Activated CD8-positive, alpha-beta memory T cell treated with anti-CD3 and anti-CD28 coated beads for 24 hours (primary cell): ENCODE data around the gene TSPAN18.
A peak's percentile ranks its signal among the peaks of the same experiment; 100 is the strongest.

ENCODE experiments used
- DNase-seq: peaks from one replicate; pipeline ENCODE4 v3.0.0-alpha.2; 2020

Gene TSPAN18

DNA sequence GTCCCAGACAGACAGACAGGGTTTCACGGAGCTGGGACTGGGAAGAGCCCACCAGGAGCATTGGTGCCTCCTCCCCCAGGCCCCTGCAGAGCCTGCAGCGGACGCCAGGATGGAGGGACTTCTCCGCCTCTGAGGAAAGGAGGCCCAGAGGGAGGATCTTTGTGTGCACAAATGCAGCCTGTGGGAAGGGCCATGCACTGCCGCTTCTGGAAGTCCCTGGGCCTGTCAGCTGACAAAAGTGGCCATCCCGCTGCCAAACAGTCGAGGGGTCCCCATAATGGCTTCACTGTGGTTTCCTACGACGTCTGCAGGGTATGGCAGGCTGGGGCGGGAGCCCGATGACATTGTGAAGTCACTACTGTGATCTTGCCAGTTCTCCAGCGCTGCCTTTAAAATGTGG is 150.1 kb downstream of the TSPAN18 start:
- no peak for DNase-seq

DNA sequence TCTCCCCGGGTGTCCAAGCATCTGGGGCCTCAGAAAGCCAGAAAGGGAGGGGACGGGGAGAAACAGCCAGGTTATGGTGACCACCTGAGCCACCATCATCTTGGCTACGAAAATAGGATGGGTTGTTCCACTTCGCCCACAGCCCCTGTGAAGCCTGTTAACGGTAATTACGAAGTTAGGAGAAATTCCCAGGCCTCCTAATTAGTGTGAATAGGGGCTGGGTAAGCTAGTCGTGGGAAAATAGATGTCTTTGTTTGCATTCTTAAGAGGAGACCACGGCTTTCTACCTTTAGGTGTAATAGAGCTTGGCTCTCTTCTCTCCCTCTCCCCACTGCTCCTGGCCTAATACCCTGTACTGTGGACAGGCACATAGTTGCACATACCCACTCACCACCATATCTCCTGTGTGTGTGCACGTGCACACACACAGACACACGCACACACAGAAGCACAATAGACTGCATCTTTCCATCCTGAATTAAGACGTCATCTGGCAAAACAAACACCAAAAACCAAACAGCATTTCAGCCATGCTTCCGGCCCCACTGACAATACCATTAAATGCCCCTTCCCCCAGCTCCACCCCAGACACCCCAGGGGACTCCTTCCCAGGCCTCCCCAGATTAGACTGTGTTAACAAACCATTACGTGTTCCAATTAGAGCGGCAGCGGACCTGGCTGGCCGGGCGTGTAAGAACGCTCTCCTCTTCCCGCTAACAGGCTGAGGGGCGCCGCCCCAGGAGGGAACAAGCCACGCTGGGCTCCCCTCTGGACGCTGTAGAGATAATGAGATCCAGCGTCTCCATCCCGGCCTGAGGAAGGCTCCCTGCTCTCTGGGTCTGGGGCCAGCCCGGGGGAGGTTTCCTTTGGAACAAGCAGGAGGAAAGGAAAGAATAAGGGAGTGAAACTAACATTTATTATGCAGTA is 151.1 kb downstream of the TSPAN18 start:
- DNase-seq, result no peak

DNA sequence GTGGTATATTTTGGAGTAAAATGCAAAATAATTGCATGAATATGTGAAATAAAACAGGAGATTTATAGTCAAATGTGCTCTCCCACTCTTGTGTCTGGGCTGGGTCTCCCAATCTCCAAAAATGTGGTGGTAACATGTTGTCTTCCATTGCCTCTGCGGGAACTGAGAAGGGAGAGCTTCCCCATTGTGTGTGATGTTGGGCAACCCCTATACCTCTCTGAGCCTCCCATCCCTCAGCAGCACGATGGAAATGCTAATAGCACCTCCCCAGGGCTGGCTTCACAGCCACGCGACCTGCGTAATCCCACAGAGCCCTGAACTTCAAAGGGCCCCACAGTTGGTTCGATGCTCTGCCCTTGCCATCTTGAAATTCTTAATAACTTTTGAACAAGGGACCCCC is 151.9 kb downstream of the TSPAN18 start:
- DNase-seq, result no peak

DNA sequence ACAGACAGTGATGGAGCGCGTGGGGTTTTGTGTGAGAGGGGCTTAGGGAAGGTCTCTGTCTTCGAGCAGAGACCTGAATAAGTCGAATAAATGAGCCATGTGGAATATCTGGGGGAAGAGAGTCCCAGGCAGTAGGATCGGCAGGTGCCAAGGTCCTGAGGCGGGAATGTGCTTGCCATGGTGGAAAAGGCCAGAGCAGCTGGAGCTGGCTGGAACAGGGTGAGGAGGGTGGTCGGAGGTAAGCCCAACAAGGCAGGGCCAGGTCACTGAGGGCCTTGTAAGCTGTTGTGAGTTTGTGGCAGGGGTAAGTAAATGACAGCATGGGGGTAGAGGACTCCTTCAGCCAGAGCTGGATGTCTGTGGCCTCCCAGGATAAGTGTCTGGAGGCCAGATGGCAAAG is 152.7 kb downstream of the TSPAN18 start:
- DNase-seq, result no peak

DNA sequence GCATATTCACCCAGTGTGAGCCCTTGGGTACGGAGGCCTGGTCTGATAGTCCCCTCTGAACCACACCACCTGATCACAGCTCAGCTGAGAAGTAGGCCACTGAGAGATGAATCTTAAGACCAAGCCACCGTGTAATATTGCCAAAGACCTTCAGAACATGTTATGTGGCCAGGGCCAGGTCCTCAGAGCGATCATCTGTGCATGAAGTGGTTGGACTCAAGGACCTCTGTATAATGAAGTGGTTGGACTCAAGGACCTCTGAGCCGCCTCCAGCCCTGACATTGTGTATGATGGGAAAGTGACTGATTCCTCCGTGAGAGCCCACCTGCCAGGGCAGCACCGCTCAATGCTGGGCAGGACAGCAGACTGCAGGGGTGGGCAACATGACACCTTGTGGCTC is 153.7 kb downstream of the TSPAN18 start:
- DNase-seq, result no peak

DNA sequence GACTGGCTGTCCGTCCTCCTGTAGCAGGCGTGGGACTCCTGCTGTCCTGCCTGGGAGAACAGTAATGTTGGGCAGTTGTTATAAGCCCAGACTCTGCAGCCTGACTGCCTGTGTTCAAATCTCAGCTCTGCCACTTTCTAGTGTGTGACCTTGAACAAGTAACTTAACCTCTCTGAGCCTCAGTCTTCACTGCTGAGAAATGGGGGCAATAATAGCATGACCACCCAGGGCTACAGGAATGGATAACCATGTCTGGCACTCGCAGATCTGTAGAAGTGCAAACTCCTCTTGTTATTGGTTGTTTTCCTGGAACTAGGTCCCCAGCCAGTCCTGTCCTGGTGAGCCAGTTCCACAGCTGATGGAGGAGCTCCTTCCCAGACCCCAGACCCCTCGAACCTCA is 154.2 kb downstream of the TSPAN18 start:
- DNase-seq, result no peak

DNA sequence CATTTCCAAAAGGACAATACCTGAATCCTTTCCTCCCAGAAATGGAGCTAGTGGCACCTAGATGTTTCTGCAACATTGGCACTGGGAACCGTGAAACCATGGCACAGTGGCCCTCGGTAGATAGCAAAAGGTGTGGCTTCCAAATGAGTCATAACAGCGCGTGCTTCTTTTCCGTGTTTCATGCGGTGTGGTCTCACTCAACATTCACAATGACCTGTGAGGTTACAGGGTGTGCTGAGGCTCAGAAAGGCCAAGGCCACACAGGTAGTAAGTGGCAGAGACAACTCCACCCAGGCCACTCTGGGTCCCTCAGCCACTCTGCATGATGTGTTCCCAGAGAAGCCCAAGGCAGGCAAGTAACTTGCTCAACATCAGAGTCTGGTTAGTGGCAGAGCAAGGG is 156.5 kb downstream of the TSPAN18 start:
- no peak for DNase-seq

DNA sequence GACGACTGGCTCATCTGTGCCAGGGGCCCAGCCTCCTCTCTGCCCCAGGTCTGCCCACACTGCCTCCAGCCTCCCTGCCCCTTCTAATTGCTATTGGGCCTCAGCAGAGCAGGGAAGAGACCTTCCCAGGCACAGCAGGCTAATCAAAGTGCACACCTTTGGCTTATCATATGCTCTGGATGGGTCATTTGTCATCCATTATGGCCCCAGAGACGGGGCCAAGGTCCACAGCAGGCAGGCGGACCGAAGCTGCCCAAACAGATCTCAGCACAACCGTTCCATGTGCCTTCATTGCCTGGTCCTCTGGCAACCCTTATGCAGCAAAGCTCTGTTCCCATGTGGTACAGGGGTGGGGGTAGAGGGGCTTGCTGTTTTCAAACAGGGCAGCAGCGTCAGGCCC is 157.3 kb downstream of the TSPAN18 start:
- no peak for DNase-seq

DNA sequence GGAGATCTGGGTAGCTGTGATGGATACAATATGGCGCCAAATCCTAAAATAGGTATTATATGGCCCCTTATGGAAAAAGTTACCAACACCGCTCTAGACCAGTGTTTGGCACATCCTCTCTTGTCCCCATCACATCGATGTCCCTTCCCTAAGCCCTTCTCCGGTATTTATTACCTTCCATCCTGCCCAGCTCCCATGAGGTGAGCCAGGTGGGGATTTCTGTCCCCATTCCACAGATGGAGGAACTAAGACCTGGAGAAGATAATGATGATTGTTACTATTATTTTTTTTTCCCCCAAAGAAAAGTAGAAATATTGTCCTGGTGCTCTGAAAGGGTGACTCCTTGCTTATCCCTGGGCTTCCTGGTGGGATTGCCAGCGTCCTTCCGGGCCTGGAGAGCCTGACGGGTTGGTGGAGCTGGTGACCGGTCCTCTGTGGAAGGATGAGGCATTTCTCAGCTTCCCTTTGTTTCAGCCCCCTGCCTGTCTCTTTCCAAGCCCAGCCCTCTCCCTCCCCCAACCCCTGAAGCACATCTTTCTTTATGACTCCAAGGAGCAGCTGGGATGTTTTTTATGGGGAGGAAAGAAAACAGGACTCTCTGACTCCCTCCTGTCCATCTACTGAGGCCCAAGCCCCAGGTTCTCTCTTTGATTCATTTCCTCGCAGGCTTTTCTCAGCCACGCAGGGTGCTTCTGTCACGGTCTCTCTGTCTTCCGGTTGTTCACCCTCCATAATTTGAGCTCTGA is 158.5 kb downstream of the TSPAN18 start:
- DNase-seq, result no peak

DNA sequence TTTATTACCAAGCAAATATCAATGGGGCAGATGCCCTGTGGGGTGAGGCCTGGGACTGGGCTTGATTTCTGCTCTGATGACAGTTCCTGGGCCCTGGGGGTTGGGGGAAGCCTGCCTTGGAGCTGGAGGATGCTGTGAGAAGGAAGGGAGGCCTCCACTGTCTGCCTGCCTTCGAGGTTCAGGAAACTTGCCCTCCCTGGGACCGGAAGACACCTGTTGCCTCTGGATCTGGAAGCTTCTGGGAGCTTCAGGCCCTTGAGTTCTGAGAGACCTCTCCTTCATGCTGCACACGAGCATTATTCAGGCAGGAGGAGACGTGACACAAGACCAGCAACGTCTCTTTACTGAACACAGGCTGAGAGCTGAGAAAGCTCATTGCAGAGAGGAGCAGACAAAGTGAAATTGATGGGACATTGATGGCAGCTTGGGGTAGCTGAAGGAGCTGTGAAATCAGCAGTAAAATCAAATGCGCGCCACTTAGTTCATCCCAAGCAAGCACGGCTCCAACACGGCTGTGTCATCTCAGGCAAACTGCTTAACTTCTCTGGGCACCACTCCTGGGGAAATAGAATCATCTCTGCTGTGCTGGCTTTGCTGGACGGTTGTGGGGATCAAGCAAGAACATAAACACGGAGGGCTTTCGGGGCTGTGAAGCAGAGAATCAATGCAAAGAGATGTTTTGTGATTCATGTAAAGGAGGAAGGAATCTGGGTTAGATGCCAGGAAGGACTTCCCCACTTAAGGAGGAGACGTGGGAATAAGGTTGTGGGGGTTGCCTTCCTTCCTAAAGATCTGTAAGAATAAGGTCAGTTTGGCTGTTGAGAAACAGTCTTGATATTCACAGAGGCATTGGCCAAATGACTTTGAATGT is 159.4 kb downstream of the TSPAN18 start:
- no peak for DNase-seq

DNA sequence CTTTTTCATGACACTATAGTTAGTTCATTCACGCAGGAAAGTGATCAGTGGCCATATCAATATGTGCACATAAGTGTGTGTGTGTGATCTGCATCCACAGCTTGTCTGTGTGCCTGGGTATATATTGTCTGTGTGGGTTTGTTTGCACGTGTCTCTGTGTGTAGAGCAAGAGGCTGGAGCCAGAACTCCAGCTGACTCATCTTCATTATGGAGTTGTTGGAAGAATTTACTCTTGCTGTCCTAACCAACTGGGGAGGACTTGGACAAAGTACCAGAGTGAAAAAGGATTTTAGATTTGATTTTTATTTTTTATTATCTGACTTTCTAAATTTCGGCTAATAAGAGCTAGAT is 160.0 kb downstream of the TSPAN18 start:
- DNase-seq, result no peak

DNA sequence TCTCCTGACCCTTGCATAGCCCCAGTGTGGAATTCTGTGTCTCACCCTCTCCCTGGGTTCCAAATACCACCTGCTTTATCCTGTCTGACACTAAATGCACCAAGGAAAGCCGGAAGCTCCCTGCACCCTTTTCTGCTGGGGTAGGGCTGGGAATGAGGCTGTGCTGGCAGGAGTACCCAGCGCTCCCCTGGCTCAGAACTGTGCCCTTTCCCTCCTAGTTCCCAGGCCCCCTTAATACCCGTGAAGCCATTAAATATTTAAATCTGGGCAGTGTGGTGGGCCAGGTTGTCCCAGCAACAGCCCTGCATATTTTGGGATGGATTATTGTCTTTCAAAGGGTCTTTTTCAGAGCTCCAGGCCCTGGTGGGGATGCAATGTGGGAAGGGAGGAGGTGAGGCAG is 160.9 kb downstream of the TSPAN18 start:
- no peak for DNase-seq

DNA sequence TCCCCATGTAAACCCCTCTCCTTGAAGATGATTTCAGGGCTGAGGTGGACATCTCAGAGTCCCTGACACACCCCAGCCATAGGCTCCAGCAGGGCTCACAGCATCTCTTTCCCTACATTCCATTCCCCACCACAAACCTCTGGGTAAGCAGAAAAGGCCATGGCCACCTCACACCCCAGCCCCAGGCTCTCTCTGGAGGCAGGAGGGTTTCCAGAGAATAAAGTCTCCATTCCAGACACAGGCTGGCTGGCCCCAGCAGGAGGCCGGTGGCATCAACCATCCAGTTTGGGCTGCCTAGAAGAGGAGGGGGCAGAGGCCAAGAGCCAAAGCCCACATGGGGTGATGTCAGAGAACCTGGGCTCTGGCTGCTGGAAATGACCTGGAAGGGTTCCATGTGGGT is 162.5 kb downstream of the TSPAN18 start:
- DNase-seq, result no peak

DNA sequence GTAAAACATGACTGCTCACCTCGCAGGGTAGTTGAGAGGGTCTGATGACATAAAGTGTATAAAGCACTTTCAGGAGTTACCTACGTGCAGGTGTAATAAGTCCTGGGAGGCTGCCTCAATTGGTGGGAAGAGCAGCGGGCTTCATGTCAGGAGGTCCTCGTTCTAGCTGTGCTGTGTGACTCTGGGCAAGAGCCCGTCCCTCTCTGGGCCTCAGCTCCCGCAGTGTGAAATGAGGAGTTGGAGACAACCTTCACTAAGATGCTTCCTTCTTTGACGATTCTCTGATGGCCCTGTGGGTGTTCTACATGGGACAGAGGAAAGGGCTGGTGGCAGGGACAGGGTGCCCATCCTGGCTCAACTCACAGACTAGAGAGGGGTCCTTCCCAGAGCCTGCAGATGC is 166.1 kb downstream of the TSPAN18 start:
- no peak for DNase-seq

DNA sequence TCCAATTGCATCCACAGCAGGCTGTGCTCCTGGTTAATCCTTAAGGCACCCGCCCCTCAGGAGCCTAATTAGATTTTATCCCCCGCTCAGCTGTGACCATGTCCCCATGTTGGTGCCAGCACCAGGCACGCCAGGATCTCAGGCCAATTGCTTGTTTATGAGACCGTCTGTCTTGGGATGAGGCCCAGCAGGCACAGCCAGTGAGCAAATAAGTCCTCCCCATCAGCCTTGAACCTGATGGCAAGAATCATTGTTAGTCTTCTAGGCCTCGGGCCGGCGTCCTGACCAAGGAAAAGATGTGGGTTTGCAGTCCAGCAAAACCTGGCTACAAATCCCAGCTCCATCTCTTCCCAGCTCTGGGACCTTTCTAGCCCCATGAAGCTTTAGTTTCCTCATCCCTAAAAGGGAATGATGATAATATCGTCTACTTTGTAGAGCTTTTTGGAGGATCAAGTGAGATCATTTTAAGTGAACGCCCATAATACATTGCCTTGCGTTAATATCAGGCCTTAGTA is 166.6 kb downstream of the TSPAN18 start:
- DNase-seq, result no peak

DNA sequence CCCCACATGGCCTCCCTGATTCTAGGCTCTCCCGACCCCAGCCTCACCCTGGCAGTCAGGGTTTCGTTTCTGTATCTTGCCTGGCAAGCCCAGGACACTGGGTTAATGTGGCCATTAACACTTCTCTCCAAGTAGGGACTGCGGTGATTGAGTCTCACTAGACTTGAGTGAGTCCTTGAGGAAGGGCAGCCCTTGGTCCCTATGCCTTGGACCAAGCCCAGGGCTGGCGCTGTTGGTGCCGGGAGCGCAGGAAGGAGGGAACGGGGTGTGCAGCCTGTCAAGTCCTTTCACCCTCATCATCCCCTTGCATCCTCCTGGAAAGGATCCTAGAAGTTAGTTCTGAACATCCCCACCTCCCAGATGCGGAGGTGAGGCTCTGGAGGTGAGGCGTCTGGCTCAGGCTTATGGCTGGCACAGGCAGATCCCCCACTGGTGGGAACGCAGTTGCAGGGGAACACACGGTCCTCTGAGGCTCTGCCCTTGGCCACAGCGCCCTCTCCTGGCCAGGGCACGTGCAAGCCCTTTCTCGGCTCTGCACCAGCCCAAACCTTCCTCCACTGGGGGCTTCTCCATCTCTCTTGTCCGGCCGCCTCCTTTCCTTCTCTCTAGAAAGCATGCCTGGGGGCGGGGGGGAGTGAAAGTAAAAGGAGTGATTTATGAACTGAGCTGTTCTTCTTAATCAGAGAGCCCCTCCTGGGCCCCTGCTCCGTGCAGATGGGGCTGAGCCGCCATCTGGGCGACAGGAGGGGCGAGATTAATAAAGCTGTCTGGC is 167.3 kb downstream of the TSPAN18 start:
- DNase-seq, result peak; percentile 83

DNA sequence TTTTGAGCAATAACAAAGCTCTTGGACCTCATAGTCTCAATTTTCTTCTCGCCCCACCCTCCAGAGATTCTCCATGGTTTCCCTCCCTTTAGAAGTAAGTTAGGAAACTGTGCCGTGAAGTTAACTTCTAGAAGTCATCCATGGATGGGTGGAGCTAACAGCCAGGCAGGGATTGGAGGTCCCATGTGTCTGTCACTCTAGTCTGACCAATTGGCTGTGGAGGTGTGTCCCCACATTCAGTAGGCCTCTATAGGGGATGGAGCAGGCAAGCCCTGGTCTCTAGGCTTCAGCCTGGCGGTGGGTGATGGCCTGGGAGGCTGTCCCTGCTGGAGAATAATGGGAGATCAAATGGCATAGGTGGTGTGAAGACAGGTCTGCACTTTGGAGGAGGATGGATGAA is 173.2 kb downstream of the TSPAN18 start:
- peak; percentile 62 for DNase-seq

DNA sequence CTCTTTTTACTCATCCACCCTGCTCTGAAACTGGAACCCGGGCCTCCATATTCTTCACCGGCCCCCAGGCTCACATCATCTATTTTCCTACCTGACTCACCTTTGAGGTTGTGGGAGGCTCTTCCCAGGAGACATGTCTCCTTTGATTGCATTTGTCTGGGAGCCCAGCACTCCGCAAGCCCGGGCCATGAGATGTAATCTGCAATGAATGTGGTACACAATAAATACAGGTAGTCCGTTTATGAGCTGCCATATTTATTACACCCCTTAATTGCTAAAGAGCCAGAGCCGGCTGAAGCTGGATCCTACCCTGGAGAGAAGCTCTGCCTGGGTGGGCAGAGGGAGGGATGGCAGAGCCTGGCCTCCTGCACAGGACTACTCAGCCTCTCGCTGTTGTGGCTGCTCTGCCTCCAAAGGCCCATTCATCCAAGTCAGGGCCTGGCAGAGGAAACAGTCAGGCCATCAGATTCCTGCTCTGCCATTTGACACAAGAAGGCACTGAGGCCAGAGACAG is 174.4 kb downstream of the TSPAN18 start:
- DNase-seq, result no peak

DNA sequence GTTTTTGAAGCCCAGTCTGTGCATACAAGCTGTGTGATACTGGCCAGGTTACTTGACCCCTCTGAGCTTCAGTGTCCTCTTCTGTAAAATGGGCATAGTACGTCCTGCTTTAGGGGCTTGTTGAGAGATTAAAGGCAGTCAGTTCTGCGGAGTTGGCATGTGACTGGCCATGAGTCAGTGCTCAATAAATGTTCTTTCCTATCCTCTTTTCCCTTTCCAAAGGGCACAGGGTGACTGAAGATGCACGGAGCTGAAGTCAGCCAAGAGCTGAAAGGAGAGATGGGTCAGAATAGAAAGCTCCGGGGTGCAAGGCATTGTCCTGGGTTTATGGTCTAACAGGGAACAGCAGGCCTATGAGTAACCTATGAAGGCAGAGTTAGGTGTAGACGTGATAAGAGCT is 175.0 kb downstream of the TSPAN18 start:
- DNase-seq, result no peak

DNA sequence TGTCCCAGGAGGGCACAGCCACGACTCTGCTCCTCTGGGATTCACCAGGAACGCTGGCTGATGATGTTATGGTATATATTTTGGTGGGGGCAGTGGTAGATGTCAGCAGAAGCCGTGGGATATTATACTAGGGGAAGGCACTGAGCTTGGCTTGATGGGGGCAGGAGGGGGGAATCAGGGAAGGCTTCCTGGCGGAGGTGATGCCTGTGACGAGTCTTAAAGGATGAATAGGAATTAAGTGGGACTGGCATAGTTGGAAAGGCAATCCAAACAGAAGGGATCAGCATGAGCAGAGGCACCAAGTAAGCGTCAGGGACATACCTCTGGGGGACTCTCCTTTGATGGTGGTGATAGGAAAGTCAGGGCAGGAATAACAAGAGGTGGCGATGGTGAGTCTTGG is 176.3 kb downstream of the TSPAN18 start:
- DNase-seq, result no peak

DNA sequence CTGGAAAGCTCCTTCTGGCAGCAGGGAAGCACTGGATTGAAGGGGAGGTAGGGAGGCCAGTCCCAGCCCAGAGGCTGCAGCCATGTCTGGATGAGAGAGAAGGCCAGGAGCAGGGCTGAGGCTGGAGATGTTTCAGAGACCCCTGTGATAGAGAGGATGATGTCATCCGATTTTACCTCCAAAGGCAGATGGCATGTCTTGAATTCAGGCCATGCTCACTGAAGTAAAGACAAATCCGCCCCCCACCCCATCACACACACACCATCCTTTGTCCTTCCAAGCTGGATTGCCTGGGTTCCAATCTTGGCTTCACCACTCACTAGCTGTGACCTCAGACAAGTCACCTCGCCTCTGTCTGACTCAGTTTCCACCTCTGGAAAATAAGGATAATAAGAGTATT is 176.8 kb downstream of the TSPAN18 start:
- no peak for DNase-seq
